Cardiac fibroblast (primary cell): ENCODE data around the gene FAM83D.
"Not testable (repeated sequence)": the region's sequence is repeated elsewhere in the genome, so short reads cannot be mapped to it uniquely, and the experiment has no call there.

Experiments used
- DNase-seq, 2 donors: peaks; one replicate each; pipeline versions ENCODE4 v3.0.0 to v3.0.0-alpha.2; 2010; ENCODE audit warnings: low read depth in 2 of 2
- H3K4me3 ChIP-seq, 2 donors: replicated peaks in 1 of 2; 1 replicate in 1 of 2; 2 replicates in 1 of 2; pipeline ENCODE4 v1.5.1; 2011; ENCODE audit warnings: low read depth in 2 of 2, low read length in 2 of 2, mild to moderate bottlenecking in 2 of 2, moderate library complexity in 1 of 2
- TF ChIP-seq, protein P1 (sequence below): IDR thresholded peaks from one replicate; pipeline ENCODE4 v1.5.1; 2011; ENCODE audit warnings: low read depth, mild to moderate bottlenecking, low read length, inconsistent platforms

Gene FAM83D

DNA sequence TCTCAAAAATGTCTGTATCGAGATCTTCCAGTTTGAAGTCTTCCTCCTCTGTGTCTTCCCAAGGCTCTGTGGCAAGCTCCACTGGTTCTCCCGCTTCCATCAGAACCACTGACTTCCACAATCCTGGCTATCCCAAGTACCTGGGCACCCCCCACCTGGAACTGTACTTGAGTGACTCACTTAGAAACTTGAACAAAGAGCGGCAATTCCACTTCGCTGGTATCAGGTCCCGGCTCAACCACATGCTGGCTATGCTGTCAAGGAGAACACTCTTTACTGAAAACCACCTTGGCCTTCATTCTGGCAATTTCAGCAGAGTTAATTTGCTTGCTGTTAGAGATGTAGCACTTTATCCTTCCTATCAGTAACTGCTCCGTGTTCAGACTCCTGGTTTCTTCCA lies 25.9 kb downstream of the FAM83D start:
- TF ChIP-seq, protein P1, sequence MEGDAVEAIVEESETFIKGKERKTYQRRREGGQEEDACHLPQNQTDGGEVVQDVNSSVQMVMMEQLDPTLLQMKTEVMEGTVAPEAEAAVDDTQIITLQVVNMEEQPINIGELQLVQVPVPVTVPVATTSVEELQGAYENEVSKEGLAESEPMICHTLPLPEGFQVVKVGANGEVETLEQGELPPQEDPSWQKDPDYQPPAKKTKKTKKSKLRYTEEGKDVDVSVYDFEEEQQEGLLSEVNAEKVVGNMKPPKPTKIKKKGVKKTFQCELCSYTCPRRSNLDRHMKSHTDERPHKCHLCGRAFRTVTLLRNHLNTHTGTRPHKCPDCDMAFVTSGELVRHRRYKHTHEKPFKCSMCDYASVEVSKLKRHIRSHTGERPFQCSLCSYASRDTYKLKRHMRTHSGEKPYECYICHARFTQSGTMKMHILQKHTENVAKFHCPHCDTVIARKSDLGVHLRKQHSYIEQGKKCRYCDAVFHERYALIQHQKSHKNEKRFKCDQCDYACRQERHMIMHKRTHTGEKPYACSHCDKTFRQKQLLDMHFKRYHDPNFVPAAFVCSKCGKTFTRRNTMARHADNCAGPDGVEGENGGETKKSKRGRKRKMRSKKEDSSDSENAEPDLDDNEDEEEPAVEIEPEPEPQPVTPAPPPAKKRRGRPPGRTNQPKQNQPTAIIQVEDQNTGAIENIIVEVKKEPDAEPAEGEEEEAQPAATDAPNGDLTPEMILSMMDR = no peak
- H3K4me3 ChIP-seq = no peak overlapping the region
- no peak for DNase-seq

DNA sequence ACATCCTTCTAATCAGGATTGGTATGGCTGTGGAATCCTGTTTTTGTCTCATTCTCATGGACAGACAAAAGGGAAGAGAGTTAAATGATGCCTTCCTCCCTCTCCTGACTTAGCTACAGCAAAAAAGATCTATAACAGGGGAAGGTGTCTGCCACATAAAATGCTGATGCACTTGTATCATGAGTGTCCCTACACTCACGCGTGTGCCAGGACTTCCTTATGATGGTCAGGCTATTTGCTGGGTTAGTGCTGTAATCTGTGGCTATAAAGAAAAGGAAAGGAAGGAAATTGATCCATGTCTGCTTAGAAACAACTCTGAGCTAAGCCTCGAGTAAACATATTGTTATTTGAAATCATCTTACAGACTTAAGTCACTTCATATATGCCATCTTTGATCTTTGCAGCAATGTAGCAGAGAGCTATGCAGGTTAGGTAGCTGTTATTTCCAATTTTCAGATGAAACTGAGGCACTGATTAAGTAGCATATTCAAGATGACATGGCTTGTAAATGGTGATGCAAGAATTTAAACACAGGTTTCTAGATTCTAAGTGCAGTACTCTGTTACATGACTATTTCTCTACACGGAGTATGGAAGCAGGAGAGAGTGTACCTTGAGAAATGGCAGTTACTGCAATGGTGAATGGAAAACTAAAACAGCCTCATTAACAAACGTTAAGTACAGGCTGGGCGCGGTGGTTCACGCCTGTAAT lies 27.6 kb downstream of the FAM83D start:
- no peak for DNase-seq
- H3K4me3 ChIP-seq = no peak overlapping the region
- TF ChIP-seq, protein P1 = no peak

DNA sequence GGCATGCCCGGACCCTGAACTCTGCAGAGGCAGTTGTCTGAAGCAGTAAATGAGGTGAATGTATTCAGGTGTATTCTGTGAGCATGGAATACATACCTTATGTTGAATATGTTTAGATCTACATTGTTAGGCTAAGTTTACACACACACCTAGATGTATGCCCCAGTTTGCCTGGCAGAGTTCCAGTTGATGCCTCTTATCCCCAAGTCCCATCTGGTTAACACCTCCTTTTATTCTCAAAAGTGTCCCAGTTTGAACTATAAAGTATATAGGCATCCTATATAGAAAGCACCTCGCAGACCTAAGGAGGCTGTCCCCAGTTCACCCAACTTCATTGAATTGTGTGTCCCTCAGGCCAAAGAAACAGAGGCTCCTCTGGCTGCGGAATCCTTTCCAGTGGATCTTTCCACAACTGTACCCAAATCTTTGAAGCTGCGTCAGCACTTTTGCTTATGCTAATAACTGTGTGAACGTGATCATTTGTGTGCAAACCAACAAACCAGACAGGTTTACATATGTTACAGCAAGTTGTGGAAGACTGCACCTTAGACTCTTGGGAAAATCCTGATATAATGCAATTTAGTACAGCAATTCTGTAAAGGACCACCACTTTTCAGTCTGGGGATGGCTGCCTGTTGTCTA lies 31.1 kb downstream of the FAM83D start:
- DNase-seq = no peak
- no peak overlapping the region for H3K4me3 ChIP-seq
- TF ChIP-seq, protein P1 = no peak

DNA sequence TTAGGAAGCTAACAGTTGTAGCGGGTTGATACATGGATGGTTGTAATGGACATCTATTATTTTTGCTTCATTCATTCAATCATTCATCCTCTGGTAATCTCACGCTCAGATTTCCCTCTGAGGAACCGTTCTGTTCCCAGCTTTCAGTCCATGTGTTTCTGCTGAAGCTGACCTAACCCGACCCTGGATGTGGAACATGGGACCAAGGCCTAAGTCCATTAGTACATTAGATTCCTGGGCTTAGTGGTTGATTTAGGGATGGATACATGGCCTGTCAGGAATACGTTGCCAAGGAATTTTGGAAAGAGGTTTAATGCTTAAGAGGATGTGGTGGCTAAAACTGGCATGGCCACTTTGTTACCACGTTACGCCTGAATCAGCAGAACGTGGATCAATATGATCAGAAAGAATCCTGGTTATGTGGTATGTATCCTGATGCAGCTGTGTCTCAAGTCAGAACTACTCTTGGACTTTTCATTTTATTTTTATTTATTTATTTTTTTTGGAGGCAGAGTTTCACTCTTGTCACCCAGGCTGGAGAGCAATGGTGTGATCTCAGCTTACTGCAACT lies 31.8 kb downstream of the FAM83D start:
- no peak for DNase-seq
- TF ChIP-seq, protein P1 = no peak
- H3K4me3 ChIP-seq = no peak overlapping the region

DNA sequence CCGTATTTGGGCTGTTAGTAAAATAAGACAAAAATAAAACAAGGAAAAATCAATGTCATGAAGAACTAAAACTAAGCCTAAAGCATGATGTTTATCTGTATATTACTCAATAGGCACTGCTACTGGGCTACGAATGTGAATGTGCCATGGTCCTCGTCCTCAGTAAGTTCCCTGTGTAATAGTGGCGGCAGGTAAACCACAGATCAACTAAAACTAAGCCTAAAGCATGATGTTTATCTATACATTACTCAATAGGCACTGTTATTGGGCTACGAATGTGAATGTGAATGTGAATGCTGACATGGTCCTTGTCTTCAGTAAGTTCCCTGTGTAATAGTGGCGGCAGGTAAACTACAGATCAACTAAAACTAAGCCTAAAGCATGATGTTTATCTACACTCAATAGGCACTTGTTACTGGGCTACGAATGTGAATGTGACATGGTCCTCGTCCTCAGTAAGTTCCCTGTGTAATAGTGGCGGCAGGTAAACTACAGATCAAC lies 34.0 kb downstream of the FAM83D start:
- not testable (repeated sequence) for H3K4me3 ChIP-seq, DNase-seq

DNA sequence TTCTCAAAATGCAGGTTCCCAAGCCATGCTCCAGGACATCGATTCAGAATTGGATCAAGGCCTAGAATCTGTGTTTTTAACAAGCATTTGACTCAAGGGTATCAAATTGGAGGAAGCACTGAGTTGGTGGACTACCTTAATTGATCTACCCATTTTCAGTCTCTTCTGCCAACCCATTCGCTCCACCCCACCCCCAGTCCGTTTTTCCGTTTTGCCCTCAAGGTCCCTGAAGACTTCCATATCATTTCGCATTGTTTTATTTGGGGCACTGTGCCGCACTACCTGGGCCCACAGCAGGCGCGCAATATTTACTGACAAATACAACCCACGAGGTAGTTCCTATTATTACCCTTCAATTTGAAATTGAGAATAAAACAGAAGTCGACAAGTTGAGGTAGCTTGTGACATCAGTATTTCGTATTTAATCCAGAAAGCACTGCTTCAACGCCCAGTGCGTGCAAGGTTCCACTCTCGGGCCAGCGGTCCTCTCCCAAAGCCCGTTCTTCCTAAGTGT lies 35.4 kb downstream of the FAM83D start:
- TF ChIP-seq, protein P1 = no peak
- peak overlapping the region; percentile 84 to 93 for H3K4me3 ChIP-seq
- no peak for DNase-seq
